Pons (tissue), 1 donor: ENCODE measurements around the gene KCNAB2.

Experiments used
- DNase-seq: peaks from one replicate; pipeline ENCODE4 v3.0.0-alpha.2; 2016; ENCODE audit warnings: low spot score

The KCNAB2 gene

GRCh38 chr1:6030547-6031261, 15.0 kb upstream of the KCNAB2 start:
- DNase-seq = no peak

- no peak for DNase-seq
These were observed 12.6 kb upstream of the KCNAB2 start for GRCh38 chr1:6033124-6033523.

- DNase-seq = peak; percentile 20
These were observed 11.5 kb upstream of the KCNAB2 start for GRCh38 chr1:6033986-6034749.

GRCh38 chr1:6034750-6035096, 11.0 kb upstream of the KCNAB2 start:
- DNase-seq = no peak

GRCh38 chr1:6035303-6035702, 10.4 kb upstream of the KCNAB2 start:
- no peak for DNase-seq

GRCh38 chr1:6035719-6036118, 10.0 kb upstream of the KCNAB2 start:
- no peak for DNase-seq

- no peak for DNase-seq
These were observed 8.3 kb upstream of the KCNAB2 start for GRCh38 chr1:6037338-6037762.

- DNase-seq = no peak
These were observed 7.1 kb upstream of the KCNAB2 start for GRCh38 chr1:6038603-6039002.

- DNase-seq = no peak
These were observed 6.7 kb upstream of the KCNAB2 start for GRCh38 chr1:6039031-6039430.

- no peak for DNase-seq
These were observed 5.2 kb upstream of the KCNAB2 start for GRCh38 chr1:6040444-6040843.

- DNase-seq = no peak
These were observed 4.8 kb upstream of the KCNAB2 start for GRCh38 chr1:6040861-6041415.

- no peak for DNase-seq
These were observed 4.1 kb upstream of the KCNAB2 start for GRCh38 chr1:6041432-6042062.

- DNase-seq = no peak
These were observed 2.1 kb upstream of the KCNAB2 start for GRCh38 chr1:6043561-6043960.

GRCh38 chr1:6044481-6045109, 1.1 kb upstream of the KCNAB2 start:
- no peak for DNase-seq

GRCh38 chr1:6045110-6045502, 582 bp upstream of the KCNAB2 start:
- no peak for DNase-seq

- no peak for DNase-seq
These were observed 591 bp downstream of the KCNAB2 start for GRCh38 chr1:6046279-6046678.

- no peak for DNase-seq
These were observed 2.6 kb downstream of the KCNAB2 start for GRCh38 chr1:6048179-6048867.

- DNase-seq = no peak
These were observed 3.7 kb downstream of the KCNAB2 start for GRCh38 chr1:6049419-6049818.

GRCh38 chr1:6051423-6051822, 5.7 kb downstream of the KCNAB2 start:
- no peak for DNase-seq

GRCh38 chr1:6052543-6053205, 7.0 kb downstream of the KCNAB2 start:
- DNase-seq = peak; percentile 58

- DNase-seq = no peak
These were observed 7.5 kb downstream of the KCNAB2 start for GRCh38 chr1:6053206-6053546.
